H9 (cell line): Measurements from ENCODE around the gene ZNF484. TPM values are rescaled to one million over a fixed set of nuclear protein-coding genes. Genes with fewer than 3 reads are reported as not detected.

Experiments used
- DNase-seq: peaks from one replicate; pipeline ENCODE4 v3.0.0-alpha.2; 2017
- H2AFZ ChIP-seq: one replicate; pipeline ENCODE4 v1.6.1; 2013; ENCODE audit warnings: mild to moderate bottlenecking, low read length, control low read depth, moderate library complexity
- H2AK5ac ChIP-seq: 2 replicates; pipeline ENCODE4 v1.6.1; 2013; ENCODE audit warnings: low read length, control low read depth, mixed read lengths; ENCODE audit not compliant: insufficient read length
- H2BK120ac ChIP-seq: one replicate; pipeline ENCODE4 v1.6.1; 2013; ENCODE audit warnings: low read depth, mild to moderate bottlenecking, low read length, control low read depth, inconsistent platforms; ENCODE audit not compliant: poor library complexity, severe bottlenecking
- H2BK12ac ChIP-seq: 2 replicates; pipeline ENCODE4 v1.6.1; 2013; ENCODE audit warnings: low read length, control low read depth, mixed read lengths, low read depth; ENCODE audit not compliant: insufficient read length
- H2BK15ac ChIP-seq: 2 replicates; pipeline ENCODE4 v1.6.1; 2013; ENCODE audit warnings: low read depth, low read length, control low read depth
- H2BK20ac ChIP-seq: one replicate; pipeline ENCODE4 v1.6.1; 2013; ENCODE audit warnings: low read depth, mild to moderate bottlenecking, low read length, control low read depth, inconsistent platforms; ENCODE audit not compliant: poor library complexity, severe bottlenecking
- H2BK5ac ChIP-seq: 2 replicates; pipeline ENCODE4 v1.6.1; 2013; ENCODE audit warnings: low read length, control low read depth, mixed read lengths; ENCODE audit not compliant: insufficient read length
- H3K14ac ChIP-seq: 2 replicates; pipeline ENCODE4 v1.6.1; 2013; ENCODE audit warnings: low read length, control low read depth; ENCODE audit not compliant: insufficient read depth
- H3K18ac ChIP-seq: 2 replicates; pipeline ENCODE4 v1.6.1; 2013; ENCODE audit warnings: low read depth, mild to moderate bottlenecking, mixed read lengths, low read length, control low read depth; ENCODE audit not compliant: insufficient read length
- H3K23ac ChIP-seq: 2 replicates; pipeline ENCODE4 v1.6.1; 2013; ENCODE audit warnings: low read length, control low read depth, mixed read lengths, low read depth; ENCODE audit not compliant: insufficient read length
- H3K23me2 ChIP-seq: 2 replicates; pipeline ENCODE4 v1.6.1; 2013; ENCODE audit warnings: low read depth, mild to moderate bottlenecking, mixed read lengths, low read length, control low read depth; ENCODE audit not compliant: insufficient read length, poor library complexity, severe bottlenecking
- H3K27ac ChIP-seq: 2 replicates; pipeline ENCODE4 v1.5.1; 2013; ENCODE audit warnings: low read length, control low read depth, mixed read lengths, low read depth; ENCODE audit not compliant: insufficient read length
- H3K27me3 ChIP-seq: 2 replicates; pipeline ENCODE4 v1.6.1; 2013; ENCODE audit warnings: low read length, control low read depth, inconsistent platforms; ENCODE audit not compliant: insufficient read depth
- H3K4ac ChIP-seq: 2 replicates; pipeline ENCODE4 v1.6.1; 2013; ENCODE audit warnings: low read depth, mild to moderate bottlenecking, control low read depth, inconsistent platforms, low read length, moderate library complexity
- H3K4me1 ChIP-seq: 2 replicates; pipeline ENCODE4 v1.6.1; 2013; ENCODE audit warnings: low read length, control low read depth, inconsistent platforms; ENCODE audit not compliant: insufficient read depth
- H3K4me2 ChIP-seq: 2 replicates; pipeline ENCODE4 v1.6.1; 2013; ENCODE audit warnings: low read length, control low read depth, mixed read lengths; ENCODE audit not compliant: insufficient read length, insufficient read depth
- H3K56ac ChIP-seq: 2 replicates; pipeline ENCODE4 v1.6.1; 2013; ENCODE audit warnings: low read depth, mild to moderate bottlenecking, mixed read lengths, low read length, control low read depth; ENCODE audit not compliant: insufficient read length
- H3K79me1 ChIP-seq: 2 replicates; pipeline ENCODE4 v1.6.1; 2013; ENCODE audit warnings: low read depth, mild to moderate bottlenecking, moderate library complexity, low read length, control low read depth, inconsistent platforms; ENCODE audit not compliant: insufficient read depth, poor library complexity, severe bottlenecking
- H3K79me2 ChIP-seq: 2 replicates; pipeline ENCODE4 v1.6.1; 2013; ENCODE audit warnings: low read length, control low read depth, inconsistent platforms; ENCODE audit not compliant: insufficient read depth
- H3K9ac ChIP-seq: 2 replicates; pipeline ENCODE4 v1.6.1; 2013; ENCODE audit warnings: low read length, control low read depth, mixed read lengths; ENCODE audit not compliant: insufficient read length; ENCODE audit errors: extremely low read depth
- H3K9me3 ChIP-seq: one replicate; pipeline ENCODE4 v1.6.1; 2013; ENCODE audit warnings: low read depth, low read length, inconsistent platforms; ENCODE audit not compliant: control insufficient read depth
- H3T11ph ChIP-seq: one replicate; pipeline ENCODE4 v1.6.1; 2013; ENCODE audit warnings: mild to moderate bottlenecking, low read length, control low read depth, inconsistent platforms
- H4K20me1 ChIP-seq: one replicate; pipeline ENCODE4 v1.6.1; 2013; ENCODE audit not compliant: control insufficient read depth, insufficient read length, insufficient read depth
- H4K5ac ChIP-seq: 2 replicates; pipeline ENCODE4 v1.6.1; 2013; ENCODE audit warnings: low read depth, mild to moderate bottlenecking, mixed read lengths, low read length, control low read depth; ENCODE audit not compliant: insufficient read length
- H4K8ac ChIP-seq: replicated peaks from 2 replicates; pipeline ENCODE4 v1.6.1; 2013; ENCODE audit warnings: low read length, control low read depth, mixed read lengths, low read depth; ENCODE audit not compliant: insufficient read length
- H4K91ac ChIP-seq: 2 replicates; pipeline ENCODE4 v1.6.1; 2013; ENCODE audit warnings: low read depth, mild to moderate bottlenecking, moderate library complexity, mixed read lengths, low read length, control low read depth; ENCODE audit not compliant: insufficient read length
- H3K27ac Mint-ChIP-seq, 3 experiments: 2 replicates in 2 of 3; 3 replicates in 1 of 3; pipeline ENCODE4 v1.8.0; 2020 to 2021; ENCODE audit warnings: mixed read lengths in 3 of 3, mild to moderate bottlenecking in 1 of 3, moderate library complexity in 1 of 3
- H3K27me3 Mint-ChIP-seq: 2 replicates; pipeline ENCODE4 v1.8.0; 2021; ENCODE audit warnings: low read depth, mild to moderate bottlenecking, moderate library complexity, mixed read lengths
- H3K36me3 Mint-ChIP-seq, 3 experiments: 2 replicates in 2 of 3; 3 replicates in 1 of 3; pipeline ENCODE4 v1.8.0; 2020 to 2021; ENCODE audit warnings: low read depth in 3 of 3, mixed read lengths in 3 of 3; ENCODE audit not compliant: insufficient read depth in 1 of 3
- H3K4me1 Mint-ChIP-seq, 2 experiments: 2 replicates each; pipeline ENCODE4 v1.8.0; 2020; ENCODE audit warnings: mixed read lengths in 2 of 2
- H3K4me3 Mint-ChIP-seq, 2 experiments: 2 replicates in 1 of 2; 3 replicates in 1 of 2; pipeline ENCODE4 v1.8.0; 2020 to 2021; ENCODE audit warnings: mild to moderate bottlenecking in 2 of 2, mixed read lengths in 2 of 2, moderate library complexity in 1 of 2
- H3K9me3 Mint-ChIP-seq, 2 experiments: 2 replicates in 1 of 2; 3 replicates in 1 of 2; pipeline ENCODE4 v1.8.0; 2020; ENCODE audit warnings: mild to moderate bottlenecking in 2 of 2, mixed read lengths in 2 of 2, moderate library complexity in 1 of 2
- WGBS: extraction: QIAGEN DNeasy Blood & Tissue Kit; methylation state at CpG from one replicate; pipeline ENCODE4 v1.1.7; 2013; ENCODE audit warnings: missing lambda C conversion rate, low lambda C conversion rate, mixed read lengths; ENCODE audit not compliant: insufficient read length; ENCODE audit errors: extremely low coverage; 5-methylcytosine and 5-hydroxymethylcytosine counted together
- long read RNA-seq: library from polyadenylated mRNA; unstranded; transcript quantifications from one replicate; pipeline ENCODE4 v2.0.0, GENCODE V29; 2020
- total RNA-seq: library from RNA; stranded (reverse); gene quantifications from 2 replicates; pipeline ENCODE4 v1.2.1, GENCODE V29; 2021
- TF ChIP-seq, protein P1 (sequence below): fragments of 200-600 bp; sonication (generic); conservative IDR thresholded peaks from 3 replicates; pipeline ENCODE4 v1.8.0; 2021; ENCODE audit warnings: antibody characterized with exemption, mild to moderate bottlenecking

The ZNF484 gene
- 9.1 and 10.2 TPM in 2 replicates for total RNA-seq
- long read RNA-seq, transcript ZNF484-202 (5 exons, 2,867 nt) = major isoform, 6 of 18 reads
- long read RNA-seq, partial matches to known transcripts = 2 of 18 reads
- long read RNA-seq, other reads (novel, unspliced or antisense) = 6 of 18 reads

DNA sequence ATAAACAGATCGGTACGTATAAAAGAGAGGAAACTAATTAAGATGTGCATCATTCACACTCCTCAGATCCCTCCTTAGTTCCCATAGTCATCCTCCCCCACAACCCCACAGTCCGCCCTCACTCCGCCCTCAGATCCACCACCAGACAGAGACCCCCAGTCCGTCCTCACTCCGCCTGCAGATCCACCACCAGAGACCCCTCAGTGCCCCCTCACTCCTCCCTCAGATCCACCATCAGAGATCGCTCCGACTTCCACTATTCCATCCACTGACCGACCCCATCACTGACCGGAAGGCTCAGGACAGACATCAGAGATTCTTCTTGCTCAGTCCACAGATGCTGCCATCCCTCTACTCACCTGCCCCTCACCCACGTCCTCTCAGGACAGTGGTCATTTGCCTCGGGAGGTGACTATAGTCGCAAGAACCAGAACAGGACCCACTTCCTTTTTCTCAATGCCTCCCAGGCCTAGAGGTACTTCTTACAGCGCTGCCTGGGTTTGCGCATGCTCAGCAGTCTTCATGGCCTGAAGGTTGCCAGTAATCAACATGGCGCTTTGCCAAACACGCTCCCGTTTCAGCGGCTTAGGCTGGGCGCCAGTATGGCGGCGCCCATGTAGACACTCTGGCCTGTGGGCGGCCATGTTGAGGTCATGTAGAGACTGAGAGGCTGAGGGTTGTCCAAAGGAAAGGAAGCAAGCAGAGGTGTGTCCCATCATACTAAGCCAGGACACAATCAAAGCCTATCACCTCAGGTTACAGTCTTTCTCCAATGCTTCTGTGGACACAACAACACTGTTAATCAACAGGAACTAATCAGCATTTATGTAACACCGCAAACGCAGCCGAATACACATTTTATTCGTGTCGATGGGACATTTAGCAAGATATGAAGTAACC is at the start of gene ZNF484:
ZNF484 (minus strand) TSS at position 508 of the 900 bp plus-strand sequence. CDS start 3,009 bp downstream, outside the sequence.
- Histone ChIP-seq H3K18ac (no peak within 1 kb of the TSS), H2BK12ac (no peak within 1 kb of the TSS), H4K8ac (no peak within 1 kb of the TSS), H3K27me3 (no peaks in the 10 kb centered on the region), H2BK5ac (no peak within 1 kb of the TSS), H3K23ac (no peak within 1 kb of the TSS), H2BK15ac (no peak within 1 kb of the TSS), H3K14ac (no peak within 1 kb of the TSS), H3K4me1 (peaks cover 3% of the 10 kb centered on the region), H4K20me1 (no peaks in the 10 kb centered on the region), H2AFZ (peak within 1 kb of the TSS; percentile 60), H2BK20ac (no peak within 1 kb of the TSS), H4K5ac (no peak within 1 kb of the TSS), H3K79me2 (peaks cover 4% of the 10 kb centered on the region; the same call in 1 of the 2 replicates), H3K56ac (no peak within 1 kb of the TSS), H3K23me2 (no peaks in the 10 kb centered on the region), H3K9ac (peak within 1 kb of the TSS; percentile 84), H3K4ac (no peak within 1 kb of the TSS), H3K27ac (no peak within 1 kb of the TSS), H2BK120ac (no peak within 1 kb of the TSS), H3K4me2 (peak within 1 kb of the TSS; percentile 40), H3K9me3 (no peaks in the 10 kb centered on the region), H3K79me1 (no peaks in the 10 kb centered on the region), H2AK5ac (no peak within 1 kb of the TSS), H3T11ph (no peak within 1 kb of the TSS), H4K91ac (no peak within 1 kb of the TSS)
- DNase-seq = peak; percentile 98
- H3K4me3 Mint-ChIP-seq = peak within 1 kb of the TSS; percentile 94 to 98
- peaks cover 9% of the 10 kb centered on the region for H3K27me3 Mint-ChIP-seq
- H3K9me3 Mint-ChIP-seq = no peaks in the 10 kb centered on the region; a peak in 1 of 5 replicates
- peaks cover 29 to 38% of the 10 kb centered on the region in 2 experiments for H3K4me1 Mint-ChIP-seq
- no CpG with 5 or more reads among the region's 28 CpGs for WGBS
- TF ChIP-seq, protein P1, sequence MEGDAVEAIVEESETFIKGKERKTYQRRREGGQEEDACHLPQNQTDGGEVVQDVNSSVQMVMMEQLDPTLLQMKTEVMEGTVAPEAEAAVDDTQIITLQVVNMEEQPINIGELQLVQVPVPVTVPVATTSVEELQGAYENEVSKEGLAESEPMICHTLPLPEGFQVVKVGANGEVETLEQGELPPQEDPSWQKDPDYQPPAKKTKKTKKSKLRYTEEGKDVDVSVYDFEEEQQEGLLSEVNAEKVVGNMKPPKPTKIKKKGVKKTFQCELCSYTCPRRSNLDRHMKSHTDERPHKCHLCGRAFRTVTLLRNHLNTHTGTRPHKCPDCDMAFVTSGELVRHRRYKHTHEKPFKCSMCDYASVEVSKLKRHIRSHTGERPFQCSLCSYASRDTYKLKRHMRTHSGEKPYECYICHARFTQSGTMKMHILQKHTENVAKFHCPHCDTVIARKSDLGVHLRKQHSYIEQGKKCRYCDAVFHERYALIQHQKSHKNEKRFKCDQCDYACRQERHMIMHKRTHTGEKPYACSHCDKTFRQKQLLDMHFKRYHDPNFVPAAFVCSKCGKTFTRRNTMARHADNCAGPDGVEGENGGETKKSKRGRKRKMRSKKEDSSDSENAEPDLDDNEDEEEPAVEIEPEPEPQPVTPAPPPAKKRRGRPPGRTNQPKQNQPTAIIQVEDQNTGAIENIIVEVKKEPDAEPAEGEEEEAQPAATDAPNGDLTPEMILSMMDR = no peak
- no peaks in the 10 kb centered on the region for H3K36me3 Mint-ChIP-seq
- H3K27ac Mint-ChIP-seq = peak within 1 kb of the TSS; percentile 89 to 99 (median 98)
